GM18499 (cell line): ENCODE data around the gene HHLA2.

Experiments
- ATAC-seq: cut with Tn5 transposase; IDR thresholded peaks from one replicate; pipeline ENCODE4 v1.9.1; 2021; ENCODE audit warnings: moderate number of reproducible peaks; ENCODE audit not compliant: insufficient read depth, unreplicated experiment

HHLA2 gene

GRCh38 chr3:108388136-108389132 is 92.1 kb downstream of the HHLA2 start:
- peak; percentile 79 for ATAC-seq

- ATAC-seq = no peak
Observed at GRCh38 chr3:108389372-108389771, 93.0 kb downstream of the HHLA2 start.

GRCh38 chr3:108391917-108392593 is 95.7 kb downstream of the HHLA2 start:
- ATAC-seq = no peak

- ATAC-seq = no peak
Observed at GRCh38 chr3:108393128-108393900, 97.0 kb downstream of the HHLA2 start.

GRCh38 chr3:108394016-108394415 is 97.7 kb downstream of the HHLA2 start:
- ATAC-seq = no peak

- ATAC-seq = no peak
Observed at GRCh38 chr3:108394563-108394962, 98.2 kb downstream of the HHLA2 start.

- no peak for ATAC-seq
Observed at GRCh38 chr3:108396336-108396735, 100.0 kb downstream of the HHLA2 start.

GRCh38 chr3:108398510-108398909 is 102.2 kb downstream of the HHLA2 start:
- ATAC-seq = no peak

GRCh38 chr3:108401836-108402235 is 105.5 kb downstream of the HHLA2 start:
- ATAC-seq = no peak

GRCh38 chr3:108403198-108403597 is 106.8 kb downstream of the HHLA2 start:
- no peak for ATAC-seq

GRCh38 chr3:108403686-108404345 is 107.5 kb downstream of the HHLA2 start:
- ATAC-seq = no peak

- no peak for ATAC-seq
Observed at GRCh38 chr3:108404368-108404767, 108.0 kb downstream of the HHLA2 start.

GRCh38 chr3:108406063-108406660 is 109.8 kb downstream of the HHLA2 start:
- ATAC-seq = no peak

- ATAC-seq = peak; percentile 91
Observed at GRCh38 chr3:108406661-108407206, 110.4 kb downstream of the HHLA2 start.

- no peak for ATAC-seq
Observed at GRCh38 chr3:108407886-108408285, 111.5 kb downstream of the HHLA2 start.

GRCh38 chr3:108408883-108409799 is 112.8 kb downstream of the HHLA2 start:
- ATAC-seq = no peak

- no peak for ATAC-seq
Observed at GRCh38 chr3:108409800-108410178, 113.4 kb downstream of the HHLA2 start.

GRCh38 chr3:108410531-108410984 is 114.2 kb downstream of the HHLA2 start:
- no peak for ATAC-seq
